ENCODE measurements around the gene OVCA2. TPM values are rescaled to one million over a fixed set of nuclear protein-coding genes. Genes with fewer than 3 reads are reported as not detected.

The OVCA2 gene
- total RNA-seq, 4 donors from 2014 or later, result 21.1 to 30.4 (median 26.2) TPM

DNA sequence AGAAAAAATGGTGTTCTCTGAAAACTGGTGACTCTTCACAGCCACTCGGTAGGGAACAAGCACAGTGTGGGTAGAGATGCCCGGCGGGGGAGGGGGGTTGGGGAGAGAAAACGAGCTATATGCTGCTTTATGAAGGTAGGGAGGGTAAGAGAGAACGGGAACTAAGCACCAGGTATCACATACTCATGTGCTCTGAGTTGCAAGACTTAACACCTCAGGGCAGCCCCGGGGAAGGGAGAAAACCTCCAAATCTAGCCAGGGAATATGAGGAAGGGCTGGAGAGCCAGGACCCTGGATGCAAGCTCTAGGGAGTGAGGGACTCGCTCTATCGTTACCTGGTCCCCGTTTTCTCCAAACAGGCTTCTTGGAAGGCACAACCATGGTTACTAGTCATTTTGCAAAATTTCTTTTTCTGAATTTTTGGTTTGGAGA lies 48.4 kb downstream of the OVCA2 start:
- TF ChIP-seq, protein P1, sequence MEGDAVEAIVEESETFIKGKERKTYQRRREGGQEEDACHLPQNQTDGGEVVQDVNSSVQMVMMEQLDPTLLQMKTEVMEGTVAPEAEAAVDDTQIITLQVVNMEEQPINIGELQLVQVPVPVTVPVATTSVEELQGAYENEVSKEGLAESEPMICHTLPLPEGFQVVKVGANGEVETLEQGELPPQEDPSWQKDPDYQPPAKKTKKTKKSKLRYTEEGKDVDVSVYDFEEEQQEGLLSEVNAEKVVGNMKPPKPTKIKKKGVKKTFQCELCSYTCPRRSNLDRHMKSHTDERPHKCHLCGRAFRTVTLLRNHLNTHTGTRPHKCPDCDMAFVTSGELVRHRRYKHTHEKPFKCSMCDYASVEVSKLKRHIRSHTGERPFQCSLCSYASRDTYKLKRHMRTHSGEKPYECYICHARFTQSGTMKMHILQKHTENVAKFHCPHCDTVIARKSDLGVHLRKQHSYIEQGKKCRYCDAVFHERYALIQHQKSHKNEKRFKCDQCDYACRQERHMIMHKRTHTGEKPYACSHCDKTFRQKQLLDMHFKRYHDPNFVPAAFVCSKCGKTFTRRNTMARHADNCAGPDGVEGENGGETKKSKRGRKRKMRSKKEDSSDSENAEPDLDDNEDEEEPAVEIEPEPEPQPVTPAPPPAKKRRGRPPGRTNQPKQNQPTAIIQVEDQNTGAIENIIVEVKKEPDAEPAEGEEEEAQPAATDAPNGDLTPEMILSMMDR (IDR thresholded peaks at IDR 0.05), result no peak
- ATAC-seq (ENCODE audit: low FRiP score) (no peak), DNase-seq (ENCODE audit: low spot score) (no peak)

DNA sequence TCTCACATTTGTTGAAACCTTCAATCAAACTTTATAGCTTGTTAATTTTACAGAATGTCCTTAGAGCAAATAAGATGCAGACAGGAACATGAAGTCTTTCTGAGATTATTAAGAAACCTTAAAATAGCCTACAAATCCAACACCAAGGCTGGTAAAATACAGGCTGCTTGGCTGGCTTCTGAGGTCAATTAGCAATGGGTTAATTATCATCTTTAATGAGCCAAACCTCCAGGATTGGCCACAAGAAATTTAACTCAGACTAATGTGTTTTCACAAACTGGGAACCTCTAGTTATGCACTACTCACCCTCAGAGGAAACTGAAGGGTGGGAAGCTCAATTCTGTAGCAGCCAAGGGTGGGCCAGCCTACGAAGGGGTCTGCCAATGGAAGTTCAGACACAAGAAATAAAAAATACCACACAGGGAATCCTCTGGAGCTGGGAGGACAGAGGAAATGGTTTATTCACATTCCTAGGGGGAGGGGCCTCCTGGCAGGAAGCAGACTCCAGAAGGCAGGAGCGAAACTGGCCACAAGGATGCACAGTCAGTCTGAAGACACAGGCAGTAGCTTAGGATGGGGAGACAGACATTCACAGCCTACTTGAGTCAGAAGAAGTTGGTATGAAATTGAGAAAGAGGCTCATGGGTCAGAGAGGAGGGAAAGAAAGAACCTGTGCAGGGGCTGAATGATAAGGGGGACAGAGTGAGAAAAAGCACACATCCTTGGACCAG lies 49.1 kb downstream of the OVCA2 start:
- DNase-seq (ENCODE audit: low spot score), result no peak
- ATAC-seq (ENCODE audit: low FRiP score), result peak; percentile 62
- TF ChIP-seq, protein P1 (IDR thresholded peaks at IDR 0.05), result no peak

DNA sequence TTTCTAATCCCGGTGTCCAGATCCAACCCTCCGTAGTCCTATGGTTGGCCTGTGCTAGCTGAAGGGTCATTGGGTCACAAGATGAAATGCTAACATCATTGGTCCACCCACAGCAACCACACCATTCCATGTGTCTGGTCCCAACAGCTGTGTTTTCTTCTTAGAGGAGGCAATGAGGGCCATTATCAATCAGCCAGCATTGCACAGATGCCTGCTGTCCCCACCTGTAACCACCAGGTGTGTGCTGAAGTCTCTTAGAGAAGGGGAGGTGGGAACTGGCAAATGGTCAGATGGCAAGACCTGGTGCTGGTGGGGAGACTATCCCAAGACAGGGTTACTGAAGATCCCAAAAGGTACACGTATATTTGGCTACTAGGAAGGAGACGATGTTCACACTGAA lies 50.4 kb downstream of the OVCA2 start:
- ATAC-seq (ENCODE audit: low FRiP score), result no peak
- DNase-seq (ENCODE audit: low spot score), result no peak
- TF ChIP-seq, protein P1 (IDR thresholded peaks at IDR 0.05), result no peak

Small RNA genes lying within 50 kb of the gene (small RNA-seq; reads per million reads assigned to genes)
- gene AC090617.9, result not detected
- gene MIR132, result 30.2 reads per million, percentile 94 among the genes with 10 or more reads in this experiment
- 17.3 reads per million, percentile 92 among the genes with 10 or more reads in this experiment for gene MIR212
- gene OVCA2, result not detected

Other genes with a start within 250 kb of the OVCA2 start
- 10 to 100 TPM in 3 of 4 donors, 1 to 10 TPM in 1; 9.1 to 28.2 (median 20.3) TPM for gene SMYD4, start 212.1 kb upstream of the OVCA2 start, total RNA-seq
- gene RPA1, start 212.0 kb upstream of the OVCA2 start, total RNA-seq, result 10 to 100 TPM; 22.8 to 31.4 (median 24.1) TPM
- gene RTN4RL1, start 16.7 kb upstream of the OVCA2 start, total RNA-seq, result 1 to 10 TPM; 4.5 to 5.2 (median 4.6) TPM
- gene DPH1, start 11.9 kb upstream of the OVCA2 start, total RNA-seq, result 10 to 100 TPM; 36.8 to 53.1 (median 37.6) TPM
- 10 to 100 TPM in 3 of 4 donors, 1 to 10 TPM in 1; 9.9 to 63.8 (median 37.3) TPM for gene HIC1, start 13.1 kb downstream of the OVCA2 start, total RNA-seq

Data from omental fat pad (tissue), 4 donors.